C4-2B (cell line): Measurements from ENCODE around the gene CTU2.

ENCODE experiments used
- CTCF ChIP-seq: fragments of 450-650 bp; conservative IDR thresholded peaks from 2 replicates; pipeline ENCODE4 v1.5.1; 2017; ENCODE audit warnings: mild to moderate bottlenecking
- ZFX ChIP-seq: fragments of 450-650 bp; IDR thresholded peaks from 2 replicates; pipeline ENCODE4 v1.6.1; 2017

DNA sequence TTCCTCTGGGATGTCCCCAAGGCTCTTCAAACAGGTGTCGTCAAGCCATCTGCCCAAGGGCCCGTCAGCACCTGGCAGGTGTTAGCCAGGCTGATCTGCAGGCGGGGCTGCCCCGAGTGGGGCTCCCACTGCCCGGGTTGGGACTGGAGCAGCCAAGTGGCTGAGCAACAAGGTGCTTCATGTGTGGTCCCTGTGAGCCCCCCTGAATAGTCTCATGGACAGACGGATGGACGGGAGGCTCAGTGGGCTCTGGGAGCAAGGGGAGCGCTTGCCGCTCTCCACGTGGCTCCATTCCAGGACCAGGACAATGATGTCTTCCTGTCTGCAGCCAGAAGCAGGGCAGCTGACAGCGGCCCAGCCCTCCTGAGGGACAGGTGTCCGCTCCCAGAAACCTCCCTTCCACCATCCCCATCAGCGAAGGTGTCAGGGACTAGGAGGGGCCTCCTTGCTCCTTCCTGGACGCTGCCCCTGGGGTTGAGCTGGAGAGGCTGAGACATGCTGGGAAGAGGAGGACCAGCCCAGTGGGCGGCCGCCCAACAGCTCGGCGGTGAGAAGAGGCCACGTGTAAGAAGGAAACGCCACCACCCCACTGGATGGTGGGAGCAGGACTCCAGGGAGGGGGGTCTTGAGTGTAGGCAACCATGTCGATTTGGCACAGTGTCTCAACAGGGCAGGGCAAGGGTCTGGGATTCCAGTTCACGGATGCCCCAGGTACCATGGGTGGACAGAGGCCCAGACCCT lies 29.6 kb upstream of the CTU2 start:
- TF ChIP-seq CTCF (no peak), ZFX (no peak)
